Measurements from ENCODE around the gene CDH12. TPM values are rescaled to one million over a fixed set of nuclear protein-coding genes. Genes with fewer than 3 reads are reported as not detected.
"Not testable (repeated sequence)": the region's sequence is repeated elsewhere in the genome, so short reads cannot be mapped to it uniquely, and the experiment has no call there.

The CDH12 gene
- total RNA-seq, 1 experiment from 2014 or later = 2.3 TPM

- Mint-ChIP-seq H3K4me3 (ENCODE audit: low read depth, unreplicated experiment) (no peak overlapping the region), H3K36me3 (ENCODE audit: insufficient read depth, unreplicated experiment) (no peaks in the 10 kb centered on the region), H3K27me3 (ENCODE audit: unreplicated experiment) (no peaks in the 10 kb centered on the region), H3K27ac (ENCODE audit: unreplicated experiment) (no peak overlapping the region), H3K9me3 (ENCODE audit: low read depth, unreplicated experiment) (no peaks in the 10 kb centered on the region), H3K4me1 (ENCODE audit: low read depth, unreplicated experiment) (no peaks in the 10 kb centered on the region)
- BruUV-seq (replicated peaks) = no TSS peak
- TF ChIP-seq, protein P1, sequence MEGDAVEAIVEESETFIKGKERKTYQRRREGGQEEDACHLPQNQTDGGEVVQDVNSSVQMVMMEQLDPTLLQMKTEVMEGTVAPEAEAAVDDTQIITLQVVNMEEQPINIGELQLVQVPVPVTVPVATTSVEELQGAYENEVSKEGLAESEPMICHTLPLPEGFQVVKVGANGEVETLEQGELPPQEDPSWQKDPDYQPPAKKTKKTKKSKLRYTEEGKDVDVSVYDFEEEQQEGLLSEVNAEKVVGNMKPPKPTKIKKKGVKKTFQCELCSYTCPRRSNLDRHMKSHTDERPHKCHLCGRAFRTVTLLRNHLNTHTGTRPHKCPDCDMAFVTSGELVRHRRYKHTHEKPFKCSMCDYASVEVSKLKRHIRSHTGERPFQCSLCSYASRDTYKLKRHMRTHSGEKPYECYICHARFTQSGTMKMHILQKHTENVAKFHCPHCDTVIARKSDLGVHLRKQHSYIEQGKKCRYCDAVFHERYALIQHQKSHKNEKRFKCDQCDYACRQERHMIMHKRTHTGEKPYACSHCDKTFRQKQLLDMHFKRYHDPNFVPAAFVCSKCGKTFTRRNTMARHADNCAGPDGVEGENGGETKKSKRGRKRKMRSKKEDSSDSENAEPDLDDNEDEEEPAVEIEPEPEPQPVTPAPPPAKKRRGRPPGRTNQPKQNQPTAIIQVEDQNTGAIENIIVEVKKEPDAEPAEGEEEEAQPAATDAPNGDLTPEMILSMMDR (IDR thresholded peaks at IDR 0.05; ENCODE audit: unreplicated experiment) = no peak
- intact Hi-C loops (cut with micrococcal nuclease; ENCODE audit: unreplicated experiment) = no loop called here
- no peak for DNase-seq
- CTCF ChIA-PET = no interaction called here
Observed at GRCh38 chr5:22344000-22344399, 509.1 kb downstream of the CDH12 start.

- no peaks in the 10 kb centered on the region for H3K36me3 Mint-ChIP-seq (ENCODE audit: insufficient read depth, unreplicated experiment)
- no peaks in the 10 kb centered on the region for H3K4me1 Mint-ChIP-seq (ENCODE audit: low read depth, unreplicated experiment)
- H3K27me3 Mint-ChIP-seq (ENCODE audit: unreplicated experiment) = no peaks in the 10 kb centered on the region
- BruUV-seq (replicated peaks) = no TSS peak
- CTCF ChIA-PET = no interaction called here
- TF ChIP-seq, protein P1 (IDR thresholded peaks at IDR 0.05; ENCODE audit: unreplicated experiment) = no peak
- no peak overlapping the region for H3K27ac Mint-ChIP-seq (ENCODE audit: unreplicated experiment)
- intact Hi-C loops (cut with micrococcal nuclease; ENCODE audit: unreplicated experiment) = no loop called here
- no peak for DNase-seq
- peaks cover 4% of the 10 kb centered on the region for H3K9me3 Mint-ChIP-seq (ENCODE audit: low read depth, unreplicated experiment)
- no peak overlapping the region for H3K4me3 Mint-ChIP-seq (ENCODE audit: low read depth, unreplicated experiment)
Observed at GRCh38 chr5:22341406-22341805, 511.7 kb downstream of the CDH12 start.

DNA sequence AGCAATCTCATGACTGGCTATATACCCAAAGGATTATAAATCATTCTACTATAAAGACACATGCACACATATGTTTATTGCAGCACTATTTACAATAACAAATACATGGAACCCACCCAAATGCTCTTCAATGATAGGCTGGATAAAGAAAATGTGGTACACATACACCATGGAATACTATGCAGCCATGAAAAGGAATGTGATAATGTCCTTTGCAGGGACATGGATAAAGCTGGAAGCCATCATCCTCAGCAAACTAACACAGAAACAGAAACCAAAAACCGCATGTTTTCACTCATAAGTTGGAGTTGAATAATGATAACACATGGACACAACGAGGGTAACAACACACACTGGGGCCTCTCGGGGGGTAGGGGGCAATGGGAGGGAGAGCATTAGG is 520.2 kb downstream of the CDH12 start:
- H3K4me3 Mint-ChIP-seq (ENCODE audit: low read depth, unreplicated experiment); H3K4me1 Mint-ChIP-seq (ENCODE audit: low read depth, unreplicated experiment); H3K27ac Mint-ChIP-seq (ENCODE audit: unreplicated experiment); H3K9me3 Mint-ChIP-seq (ENCODE audit: low read depth, unreplicated experiment); DNase-seq; BruUV-seq (replicated peaks); intact Hi-C loops (cut with micrococcal nuclease; ENCODE audit: unreplicated experiment); H3K27me3 Mint-ChIP-seq (ENCODE audit: unreplicated experiment); CTCF ChIA-PET; H3K36me3 Mint-ChIP-seq (ENCODE audit: insufficient read depth, unreplicated experiment): not testable (repeated sequence)

DNA sequence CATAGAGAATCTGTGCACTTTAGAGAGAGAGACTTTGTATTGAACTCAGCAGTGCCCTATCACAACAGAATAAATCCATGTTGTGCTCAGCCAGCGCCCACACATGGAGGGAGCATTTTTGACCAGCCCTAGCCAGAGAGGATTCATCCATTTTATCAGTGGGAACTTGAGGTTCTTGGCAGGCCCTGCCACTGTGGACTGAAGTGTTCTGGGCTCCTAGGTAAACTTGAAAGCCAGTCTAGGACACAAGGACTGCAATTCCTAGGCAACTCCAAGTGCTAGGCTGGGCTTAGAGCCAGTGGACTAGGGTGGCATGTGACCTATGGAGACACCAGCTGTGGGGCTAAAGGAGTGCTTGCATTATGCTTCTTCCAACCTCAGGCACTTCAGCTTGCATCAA is 523.5 kb downstream of the CDH12 start:
- TF ChIP-seq, protein P1 (IDR thresholded peaks at IDR 0.05; ENCODE audit: unreplicated experiment) = no peak
- H3K4me3 Mint-ChIP-seq (ENCODE audit: low read depth, unreplicated experiment) = no peak overlapping the region

GRCh38 chr5:22319798-22320197 is 533.3 kb downstream of the CDH12 start:
- intact Hi-C loops (cut with micrococcal nuclease; ENCODE audit: unreplicated experiment) = no loop called here
- Mint-ChIP-seq H3K9me3 (ENCODE audit: low read depth, unreplicated experiment) (peaks cover 4% of the 10 kb centered on the region), H3K27ac (ENCODE audit: unreplicated experiment) (no peak overlapping the region), H3K36me3 (ENCODE audit: insufficient read depth, unreplicated experiment) (no peaks in the 10 kb centered on the region), H3K4me3 (ENCODE audit: low read depth, unreplicated experiment) (no peak overlapping the region), H3K4me1 (ENCODE audit: low read depth, unreplicated experiment) (no peaks in the 10 kb centered on the region), H3K27me3 (ENCODE audit: unreplicated experiment) (no peaks in the 10 kb centered on the region)
- DNase-seq = no peak
- CTCF ChIA-PET = no interaction called here
- TF ChIP-seq, protein P1 (IDR thresholded peaks at IDR 0.05; ENCODE audit: unreplicated experiment) = no peak
- no TSS peak for BruUV-seq (replicated peaks)

More for the DNA sequence above, 523.5 kb downstream of the CDH12 start:
- Mint-ChIP-seq H3K9me3 (ENCODE audit: low read depth, unreplicated experiment) (peaks cover 3% of the 10 kb centered on the region), H3K4me1 (ENCODE audit: low read depth, unreplicated experiment) (no peaks in the 10 kb centered on the region), H3K27ac (ENCODE audit: unreplicated experiment) (no peak overlapping the region), H3K27me3 (ENCODE audit: unreplicated experiment) (no peaks in the 10 kb centered on the region), H3K36me3 (ENCODE audit: insufficient read depth, unreplicated experiment) (no peaks in the 10 kb centered on the region)
- intact Hi-C loops (cut with micrococcal nuclease; ENCODE audit: unreplicated experiment) = no loop called here
- no peak for DNase-seq
- no TSS peak for BruUV-seq (replicated peaks)
- CTCF ChIA-PET = interaction anchor here (0.6 kb wide), 1 partner anchor 414 kb away, joined by 3 read pairs; no protein-coding TSS in a partner anchor
